Kidney epithelial cell (primary cell): ENCODE results near the gene MYCN. TPM values are rescaled to one million over a fixed set of nuclear protein-coding genes. Genes with fewer than 3 reads are reported as not detected.

Source experiments
- DNase-seq: peaks from one replicate; pipeline ENCODE4 v3.0.0-alpha.2; 2010; ENCODE audit warnings: low read depth
- H3K27me3 ChIP-seq: 2 replicates; pipeline ENCODE4 v1.6.0; 2011; ENCODE audit warnings: low read length; ENCODE audit not compliant: control insufficient read depth, insufficient read depth
- H3K36me3 ChIP-seq: 2 replicates; pipeline ENCODE4 v1.5.1; 2011; ENCODE audit warnings: low read length; ENCODE audit not compliant: control insufficient read depth, insufficient read depth
- H3K4me3 ChIP-seq: 2 replicates; pipeline ENCODE4 v1.5.1; 2011; ENCODE audit warnings: low read depth, mild to moderate bottlenecking, control low read depth, low read length
- total RNA-seq: library from RNA; depleted of rRNA; stranded (reverse); fragments of >200 nt; gene quantifications from 2 replicates; pipeline ENCODE4 v1.2.3, GENCODE V29; 2015
- TF ChIP-seq, protein P1 (sequence below): IDR thresholded peaks from 2 replicates; pipeline ENCODE4 v1.5.1; 2011; ENCODE audit warnings: mild to moderate bottlenecking, moderate library complexity, low read length, control low read depth, inconsistent platforms; ENCODE audit not compliant: insufficient read depth, poor library complexity, severe bottlenecking

MYCN gene
- total RNA-seq, 1 donor from 2014 or later: 0.54 TPM

DNA sequence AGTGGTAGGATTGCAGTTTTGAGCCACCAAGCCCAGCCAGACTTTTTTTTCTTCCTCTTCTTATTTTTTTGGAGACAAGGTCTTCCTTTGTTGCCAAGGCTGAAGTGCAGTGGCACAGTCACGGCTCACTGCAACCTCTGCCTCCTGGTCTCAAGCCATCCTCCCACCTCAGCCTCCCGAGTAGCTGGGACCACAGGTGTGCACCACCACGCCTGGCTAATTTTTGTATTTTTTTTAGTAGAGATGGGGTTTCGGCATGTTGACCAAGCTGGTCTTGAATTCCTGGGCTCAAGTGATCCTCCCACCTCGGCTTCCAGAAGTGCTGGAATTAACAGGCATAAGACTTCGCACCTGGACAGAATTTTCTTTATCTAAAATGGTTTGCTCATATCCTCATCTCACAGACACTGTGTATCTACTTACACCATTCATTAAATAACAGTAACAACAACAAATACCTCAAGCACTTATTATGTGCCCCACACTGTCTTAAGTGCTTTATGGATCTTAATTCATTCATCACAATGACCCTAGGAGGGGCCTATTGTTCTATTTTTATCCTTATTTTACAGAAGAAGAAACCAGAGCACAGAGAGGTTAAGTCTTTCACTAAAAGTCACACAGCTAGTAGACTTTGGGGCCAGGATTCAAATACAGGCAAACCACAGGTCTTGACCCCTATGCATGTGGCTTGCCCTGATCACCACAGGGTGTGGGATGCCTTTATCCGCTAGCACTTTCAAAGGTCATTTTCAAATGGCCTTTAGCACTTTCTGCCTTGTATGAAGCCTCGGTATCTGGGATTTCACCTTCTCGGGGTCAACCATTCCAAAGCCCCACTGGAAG lies 39.6 kb downstream of the MYCN start:
- TF ChIP-seq, protein P1, sequence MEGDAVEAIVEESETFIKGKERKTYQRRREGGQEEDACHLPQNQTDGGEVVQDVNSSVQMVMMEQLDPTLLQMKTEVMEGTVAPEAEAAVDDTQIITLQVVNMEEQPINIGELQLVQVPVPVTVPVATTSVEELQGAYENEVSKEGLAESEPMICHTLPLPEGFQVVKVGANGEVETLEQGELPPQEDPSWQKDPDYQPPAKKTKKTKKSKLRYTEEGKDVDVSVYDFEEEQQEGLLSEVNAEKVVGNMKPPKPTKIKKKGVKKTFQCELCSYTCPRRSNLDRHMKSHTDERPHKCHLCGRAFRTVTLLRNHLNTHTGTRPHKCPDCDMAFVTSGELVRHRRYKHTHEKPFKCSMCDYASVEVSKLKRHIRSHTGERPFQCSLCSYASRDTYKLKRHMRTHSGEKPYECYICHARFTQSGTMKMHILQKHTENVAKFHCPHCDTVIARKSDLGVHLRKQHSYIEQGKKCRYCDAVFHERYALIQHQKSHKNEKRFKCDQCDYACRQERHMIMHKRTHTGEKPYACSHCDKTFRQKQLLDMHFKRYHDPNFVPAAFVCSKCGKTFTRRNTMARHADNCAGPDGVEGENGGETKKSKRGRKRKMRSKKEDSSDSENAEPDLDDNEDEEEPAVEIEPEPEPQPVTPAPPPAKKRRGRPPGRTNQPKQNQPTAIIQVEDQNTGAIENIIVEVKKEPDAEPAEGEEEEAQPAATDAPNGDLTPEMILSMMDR: no peak
- Histone ChIP-seq H3K36me3 (no peaks in the 10 kb centered on the region), H3K27me3 (no peaks in the 10 kb centered on the region), H3K4me3 (no peak overlapping the region)
- no peak for DNase-seq

DNA sequence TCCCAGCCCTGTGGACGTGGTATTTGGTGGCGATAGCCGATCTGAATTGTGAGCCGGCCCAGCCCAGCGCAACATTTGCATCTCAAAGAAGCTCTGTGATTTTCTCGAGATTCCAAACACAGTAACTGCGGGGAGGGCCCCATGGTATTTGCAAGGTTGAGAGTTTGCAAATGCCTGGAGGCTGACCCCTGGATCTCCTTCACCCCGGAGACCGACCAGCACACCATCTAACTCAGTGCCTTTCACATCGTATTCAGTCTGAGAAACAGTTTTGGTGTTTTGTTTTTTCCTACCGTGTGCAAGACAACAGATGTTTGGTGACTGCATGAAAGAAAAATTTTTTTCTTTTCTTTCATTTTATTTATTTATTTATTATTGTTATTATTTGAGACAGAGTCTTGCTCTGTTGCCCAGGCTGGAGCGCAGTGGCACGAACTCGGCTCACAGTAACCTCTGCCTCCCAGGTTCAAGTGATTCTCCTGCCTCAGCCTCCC lies 40.3 kb downstream of the MYCN start:
- no peak for DNase-seq
- TF ChIP-seq, protein P1: no peak
- H3K36me3 ChIP-seq: no peaks in the 10 kb centered on the region
- no peak overlapping the region for H3K4me3 ChIP-seq
- H3K27me3 ChIP-seq: no peaks in the 10 kb centered on the region

DNA sequence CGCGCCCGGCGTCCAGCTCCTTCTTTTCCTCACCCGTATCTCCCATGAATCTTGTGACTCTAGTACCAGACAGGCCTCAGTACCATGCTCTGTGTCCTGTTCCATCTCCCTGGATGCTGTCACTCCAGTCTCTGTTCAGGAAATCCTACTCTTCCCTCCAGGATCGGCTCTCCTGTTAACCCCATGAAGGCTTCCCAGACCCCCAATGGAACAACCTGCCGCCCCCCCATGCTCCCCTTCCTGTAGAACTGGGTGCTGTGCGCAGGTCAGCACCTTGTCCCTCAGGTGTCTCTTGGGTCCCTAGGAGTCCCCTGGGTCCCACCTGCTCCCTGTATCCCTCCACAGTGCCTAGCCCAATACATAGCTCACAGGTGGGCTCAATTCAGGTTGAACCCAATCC lies 41.3 kb downstream of the MYCN start:
- Histone ChIP-seq H3K36me3 (no peaks in the 10 kb centered on the region), H3K4me3 (no peak overlapping the region), H3K27me3 (no peaks in the 10 kb centered on the region)
- TF ChIP-seq, protein P1: no peak
- DNase-seq: no peak

DNA sequence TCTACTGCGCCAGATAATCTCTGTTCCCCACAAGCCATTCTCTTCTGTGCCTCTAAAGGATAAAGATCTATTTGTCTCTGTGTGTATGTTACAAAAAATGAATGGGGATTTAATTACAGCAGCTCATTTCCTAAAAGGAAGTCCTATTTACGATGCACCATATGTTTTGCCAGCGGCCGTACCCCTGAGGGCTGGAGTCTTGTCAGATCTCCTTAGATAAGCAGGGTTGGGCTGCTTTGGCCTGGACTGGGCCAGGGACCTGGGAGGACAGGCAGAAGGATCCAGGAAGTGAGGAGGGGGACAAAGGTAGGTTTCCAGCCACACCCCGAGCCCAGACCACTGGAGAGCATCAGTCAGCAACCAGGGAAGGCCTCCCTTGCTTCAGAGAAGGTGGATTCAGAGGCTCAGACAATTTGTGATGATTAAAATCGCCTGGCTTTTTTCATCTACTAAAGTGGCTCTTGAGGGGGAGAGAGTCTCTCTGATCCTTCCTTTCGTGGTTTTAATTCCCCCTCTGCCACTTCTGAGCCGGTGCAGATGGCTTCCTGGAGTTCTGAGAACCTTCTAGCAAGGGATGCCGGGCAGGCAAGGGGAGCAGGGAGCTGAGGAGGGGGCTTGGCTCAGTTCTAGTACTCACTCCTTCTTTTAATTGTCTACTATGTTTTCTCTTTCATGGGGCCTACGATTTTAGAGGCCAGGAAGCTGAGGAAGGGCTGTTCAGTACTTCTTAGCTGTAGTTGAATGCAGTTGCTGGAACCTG lies 42.1 kb downstream of the MYCN start:
- no peak for DNase-seq
- TF ChIP-seq, protein P1: no peak
- no peaks in the 10 kb centered on the region for H3K27me3 ChIP-seq
- H3K36me3 ChIP-seq: no peaks in the 10 kb centered on the region
- H3K4me3 ChIP-seq: no peak overlapping the region

DNA sequence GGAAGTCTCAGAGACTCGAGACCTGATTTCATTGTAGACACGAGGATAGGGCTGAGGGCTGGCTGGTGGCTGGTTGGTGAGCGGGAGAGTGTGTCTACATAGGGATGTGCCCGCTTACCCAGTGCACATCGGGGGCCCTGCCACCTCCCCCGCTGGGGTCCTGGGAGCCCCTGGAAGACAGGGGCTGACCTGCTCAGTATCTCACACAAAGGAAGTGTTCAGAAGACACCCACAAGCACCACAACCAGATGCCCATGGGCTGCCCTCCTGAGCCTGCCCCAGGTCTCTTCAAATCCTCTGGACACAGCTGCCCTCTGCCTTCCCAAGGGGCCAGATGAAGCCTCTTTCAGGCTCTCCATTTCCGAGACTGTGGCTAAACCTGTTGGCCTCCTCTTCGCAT lies 43.1 kb downstream of the MYCN start:
- H3K27me3 ChIP-seq: no peaks in the 10 kb centered on the region
- TF ChIP-seq, protein P1: no peak
- no peak for DNase-seq
- no peak overlapping the region for H3K4me3 ChIP-seq
- no peaks in the 10 kb centered on the region for H3K36me3 ChIP-seq
